Ramos (cell line): Measurements from ENCODE around the gene TMEM63B.
"Not testable (repeated sequence)": the region's sequence is repeated elsewhere in the genome, so short reads cannot be mapped to it uniquely, and the experiment has no call there.

ENCODE experiments used
- in situ Hi-C: fragments of 300-500 bp; cut with MboI; formaldehyde crosslinking; loops from one replicate; pipeline ENCODE4 v1.14.3; 2022; ENCODE audit warnings: low sequenced_read_pairs; ENCODE audit not compliant: unreplicated experiment

The TMEM63B gene

GRCh38 chr6:44093750-44094402 is 33.5 kb upstream of the TMEM63B start:
- in situ Hi-C loops, result no loop called here

GRCh38 chr6:44094403-44095242 is 32.7 kb upstream of the TMEM63B start:
- in situ Hi-C loops, result no loop called here

GRCh38 chr6:44095243-44095623 is 32.1 kb upstream of the TMEM63B start:
- in situ Hi-C loops, result not testable (repeated sequence)

GRCh38 chr6:44096612-44097011 is 30.7 kb upstream of the TMEM63B start:
- in situ Hi-C loops, result no loop called here

GRCh38 chr6:44097782-44098317 is 29.5 kb upstream of the TMEM63B start:
- in situ Hi-C loops, result no loop called here

GRCh38 chr6:44099192-44099591 is 28.2 kb upstream of the TMEM63B start:
- in situ Hi-C loops, result no loop called here

GRCh38 chr6:44100088-44100550 is 27.2 kb upstream of the TMEM63B start:
- in situ Hi-C loops, result no loop called here

GRCh38 chr6:44101832-44102231 is 25.5 kb upstream of the TMEM63B start:
- in situ Hi-C loops, result no loop called here

- in situ Hi-C loops, result no loop called here
Measured at GRCh38 chr6:44102527-44102926, 24.8 kb upstream of the TMEM63B start.

GRCh38 chr6:44104481-44105021 is 22.8 kb upstream of the TMEM63B start:
- in situ Hi-C loops, result no loop called here

GRCh38 chr6:44105146-44105545 is 22.2 kb upstream of the TMEM63B start:
- in situ Hi-C loops, result no loop called here

GRCh38 chr6:44105993-44106740 is 21.2 kb upstream of the TMEM63B start:
- in situ Hi-C loops, result no loop called here

- in situ Hi-C loops, result no loop called here
Measured at GRCh38 chr6:44107017-44107416, 20.3 kb upstream of the TMEM63B start.

GRCh38 chr6:44108471-44108870 is 18.9 kb upstream of the TMEM63B start:
- in situ Hi-C loops, result no loop called here

GRCh38 chr6:44109212-44109611 is 18.1 kb upstream of the TMEM63B start:
- in situ Hi-C loops, result no loop called here

GRCh38 chr6:44110005-44110676 is 17.2 kb upstream of the TMEM63B start:
- in situ Hi-C loops, result no loop called here

- in situ Hi-C loops, result no loop called here
Measured at GRCh38 chr6:44110966-44111365, 16.4 kb upstream of the TMEM63B start.

GRCh38 chr6:44111434-44112417 is 15.6 kb upstream of the TMEM63B start:
- in situ Hi-C loops, result no loop called here

- in situ Hi-C loops, result no loop called here
Measured at GRCh38 chr6:44113414-44113813, 13.9 kb upstream of the TMEM63B start.
